Measurements from ENCODE around the gene ELAVL1. TPM values are rescaled to one million over a fixed set of nuclear protein-coding genes. Genes with fewer than 3 reads are reported as not detected.
A peak's percentile ranks its signal among the peaks of the same experiment; 100 is the strongest.

Gene ELAVL1
- total RNA-seq, 1 donor from 2014 or later = 124 TPM

- H3K36me3 Mint-ChIP-seq = peaks cover 20% of the 10 kb centered on the region
- DNase-seq (ENCODE audit: extremely low spot score, unreplicated experiment) = no peak
- H3K27me3 Mint-ChIP-seq = no peaks in the 10 kb centered on the region
- peaks cover 13% of the 10 kb centered on the region for H3K4me1 Mint-ChIP-seq (ENCODE audit: unreplicated experiment)
- no peak overlapping the region for H3K4me3 Mint-ChIP-seq
- H3K27ac Mint-ChIP-seq = peak overlapping the region; percentile 46
- TF ChIP-seq, protein P1, sequence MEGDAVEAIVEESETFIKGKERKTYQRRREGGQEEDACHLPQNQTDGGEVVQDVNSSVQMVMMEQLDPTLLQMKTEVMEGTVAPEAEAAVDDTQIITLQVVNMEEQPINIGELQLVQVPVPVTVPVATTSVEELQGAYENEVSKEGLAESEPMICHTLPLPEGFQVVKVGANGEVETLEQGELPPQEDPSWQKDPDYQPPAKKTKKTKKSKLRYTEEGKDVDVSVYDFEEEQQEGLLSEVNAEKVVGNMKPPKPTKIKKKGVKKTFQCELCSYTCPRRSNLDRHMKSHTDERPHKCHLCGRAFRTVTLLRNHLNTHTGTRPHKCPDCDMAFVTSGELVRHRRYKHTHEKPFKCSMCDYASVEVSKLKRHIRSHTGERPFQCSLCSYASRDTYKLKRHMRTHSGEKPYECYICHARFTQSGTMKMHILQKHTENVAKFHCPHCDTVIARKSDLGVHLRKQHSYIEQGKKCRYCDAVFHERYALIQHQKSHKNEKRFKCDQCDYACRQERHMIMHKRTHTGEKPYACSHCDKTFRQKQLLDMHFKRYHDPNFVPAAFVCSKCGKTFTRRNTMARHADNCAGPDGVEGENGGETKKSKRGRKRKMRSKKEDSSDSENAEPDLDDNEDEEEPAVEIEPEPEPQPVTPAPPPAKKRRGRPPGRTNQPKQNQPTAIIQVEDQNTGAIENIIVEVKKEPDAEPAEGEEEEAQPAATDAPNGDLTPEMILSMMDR (conservative IDR thresholded peaks at IDR 0.05) = no peak
- H3K9me3 Mint-ChIP-seq = no peaks in the 10 kb centered on the region
These were observed 17.1 kb downstream of the ELAVL1 start for GRCh38 chr19:7988307-7988706.

DNA sequence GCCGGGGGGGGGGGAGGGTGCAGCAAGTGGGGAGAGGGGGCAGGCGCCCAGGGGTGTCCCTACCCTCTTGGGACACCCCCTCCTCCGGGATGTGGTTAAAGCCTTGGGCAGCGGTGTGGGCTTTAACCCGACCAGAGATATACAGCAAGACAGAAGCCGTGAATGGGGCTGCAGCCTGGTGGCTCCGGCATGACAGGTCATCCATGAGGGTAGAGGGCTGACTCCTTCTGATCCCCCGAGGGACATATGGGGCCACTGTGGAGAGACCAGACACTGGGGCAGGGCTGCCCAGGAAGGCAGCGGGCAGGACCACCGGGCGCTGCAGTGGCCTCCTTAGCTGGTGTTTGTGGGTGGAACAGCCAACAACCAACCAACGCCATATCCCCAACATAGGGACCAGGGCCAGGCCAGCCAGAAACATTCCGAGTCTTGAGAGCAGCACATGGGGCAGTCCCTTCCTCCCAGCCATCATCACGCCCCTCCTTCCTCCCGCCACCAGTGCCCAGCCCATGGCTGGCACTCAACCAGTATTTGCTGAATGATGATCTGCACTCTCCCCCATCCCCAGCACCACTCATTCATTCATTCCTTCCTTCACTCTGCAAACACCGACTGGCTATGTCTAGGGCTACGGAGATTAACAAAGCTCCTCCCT, 18.2 kb downstream of the ELAVL1 start:
- H3K27me3 Mint-ChIP-seq = no peaks in the 10 kb centered on the region
- H3K9me3 Mint-ChIP-seq = no peaks in the 10 kb centered on the region
- peaks cover 16% of the 10 kb centered on the region for H3K36me3 Mint-ChIP-seq
- no peak for DNase-seq (ENCODE audit: extremely low spot score, unreplicated experiment)
- H3K4me1 Mint-ChIP-seq (ENCODE audit: unreplicated experiment) = peaks cover 9% of the 10 kb centered on the region
- TF ChIP-seq, protein P1 (conservative IDR thresholded peaks at IDR 0.05) = no peak
- H3K27ac Mint-ChIP-seq = peak overlapping the region; percentile 22
- H3K4me3 Mint-ChIP-seq = no peak overlapping the region

- TF ChIP-seq, protein P1 (conservative IDR thresholded peaks at IDR 0.05) = no peak
- no peaks in the 10 kb centered on the region for H3K9me3 Mint-ChIP-seq
- no peaks in the 10 kb centered on the region for H3K27me3 Mint-ChIP-seq
- H3K36me3 Mint-ChIP-seq = peaks cover 14% of the 10 kb centered on the region
- peaks cover 8% of the 10 kb centered on the region for H3K4me1 Mint-ChIP-seq (ENCODE audit: unreplicated experiment)
- no peak overlapping the region for H3K4me3 Mint-ChIP-seq
- no peak for DNase-seq (ENCODE audit: extremely low spot score, unreplicated experiment)
- H3K27ac Mint-ChIP-seq = no peak overlapping the region
These were observed 18.9 kb downstream of the ELAVL1 start for GRCh38 chr19:7986321-7987113.

DNA sequence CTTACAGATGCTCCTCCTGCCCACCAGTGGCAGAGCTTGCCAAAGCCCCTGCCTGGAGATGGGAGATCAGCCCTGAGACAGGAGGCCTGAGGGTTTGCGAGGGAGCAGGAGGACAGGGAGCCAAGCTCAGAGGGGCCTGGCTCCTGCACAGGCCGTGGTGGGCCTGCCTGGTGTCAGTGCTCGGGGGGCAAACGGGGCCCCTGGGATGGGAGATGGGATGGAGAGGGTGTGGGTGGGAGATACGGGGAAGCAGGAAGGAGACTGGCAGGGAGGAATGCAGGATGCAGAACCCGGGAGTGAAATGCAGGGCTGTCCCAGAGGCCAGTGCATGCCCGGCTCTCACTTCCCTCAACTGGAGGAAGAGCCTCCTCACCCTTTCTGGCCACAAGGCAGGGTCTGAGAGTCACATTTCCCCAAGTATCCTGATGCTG, 19.9 kb downstream of the ELAVL1 start:
- H3K4me1 Mint-ChIP-seq (ENCODE audit: unreplicated experiment) = peaks cover 8% of the 10 kb centered on the region
- no peak for DNase-seq (ENCODE audit: extremely low spot score, unreplicated experiment)
- H3K27me3 Mint-ChIP-seq = no peaks in the 10 kb centered on the region
- H3K9me3 Mint-ChIP-seq = no peaks in the 10 kb centered on the region
- H3K27ac Mint-ChIP-seq = no peak overlapping the region
- peaks cover 12% of the 10 kb centered on the region for H3K36me3 Mint-ChIP-seq
- H3K4me3 Mint-ChIP-seq = no peak overlapping the region
- TF ChIP-seq, protein P1 (conservative IDR thresholded peaks at IDR 0.05) = no peak

- H3K9me3 Mint-ChIP-seq = no peaks in the 10 kb centered on the region
- TF ChIP-seq, protein P1 (conservative IDR thresholded peaks at IDR 0.05) = no peak
- H3K27ac Mint-ChIP-seq = no peak overlapping the region
- no peaks in the 10 kb centered on the region for H3K27me3 Mint-ChIP-seq
- H3K4me3 Mint-ChIP-seq = no peak overlapping the region
- DNase-seq (ENCODE audit: extremely low spot score, unreplicated experiment) = no peak
- H3K36me3 Mint-ChIP-seq = peaks cover 12% of the 10 kb centered on the region
- H3K4me1 Mint-ChIP-seq (ENCODE audit: unreplicated experiment) = peaks cover 8% of the 10 kb centered on the region
These were observed 21.2 kb downstream of the ELAVL1 start for GRCh38 chr19:7983995-7984837.
